ENCODE results near the gene SEPHS2.

- TF ChIP-seq, protein P1, sequence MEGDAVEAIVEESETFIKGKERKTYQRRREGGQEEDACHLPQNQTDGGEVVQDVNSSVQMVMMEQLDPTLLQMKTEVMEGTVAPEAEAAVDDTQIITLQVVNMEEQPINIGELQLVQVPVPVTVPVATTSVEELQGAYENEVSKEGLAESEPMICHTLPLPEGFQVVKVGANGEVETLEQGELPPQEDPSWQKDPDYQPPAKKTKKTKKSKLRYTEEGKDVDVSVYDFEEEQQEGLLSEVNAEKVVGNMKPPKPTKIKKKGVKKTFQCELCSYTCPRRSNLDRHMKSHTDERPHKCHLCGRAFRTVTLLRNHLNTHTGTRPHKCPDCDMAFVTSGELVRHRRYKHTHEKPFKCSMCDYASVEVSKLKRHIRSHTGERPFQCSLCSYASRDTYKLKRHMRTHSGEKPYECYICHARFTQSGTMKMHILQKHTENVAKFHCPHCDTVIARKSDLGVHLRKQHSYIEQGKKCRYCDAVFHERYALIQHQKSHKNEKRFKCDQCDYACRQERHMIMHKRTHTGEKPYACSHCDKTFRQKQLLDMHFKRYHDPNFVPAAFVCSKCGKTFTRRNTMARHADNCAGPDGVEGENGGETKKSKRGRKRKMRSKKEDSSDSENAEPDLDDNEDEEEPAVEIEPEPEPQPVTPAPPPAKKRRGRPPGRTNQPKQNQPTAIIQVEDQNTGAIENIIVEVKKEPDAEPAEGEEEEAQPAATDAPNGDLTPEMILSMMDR (IDR thresholded peaks at IDR 0.05): no peak
- no peak for TF ChIP-seq POLR2A (IDR thresholded peaks at IDR 0.05)
Observed at GRCh38 chr16:30474074-30474452, 28.4 kb upstream of the SEPHS2 start.

All from right lobe of liver (tissue), 4 donors.